ENCODE measurements around the gene CDC20B. TPM values are rescaled to one million over a fixed set of nuclear protein-coding genes. Genes with fewer than 3 reads are reported as not detected.
"Not testable (repeated sequence)": the region's sequence is repeated elsewhere in the genome, so short reads cannot be mapped to it uniquely, and the experiment has no call there.

The CDC20B gene
- total RNA-seq, 1 experiment from 2014 or later = 0.26 TPM

DNA sequence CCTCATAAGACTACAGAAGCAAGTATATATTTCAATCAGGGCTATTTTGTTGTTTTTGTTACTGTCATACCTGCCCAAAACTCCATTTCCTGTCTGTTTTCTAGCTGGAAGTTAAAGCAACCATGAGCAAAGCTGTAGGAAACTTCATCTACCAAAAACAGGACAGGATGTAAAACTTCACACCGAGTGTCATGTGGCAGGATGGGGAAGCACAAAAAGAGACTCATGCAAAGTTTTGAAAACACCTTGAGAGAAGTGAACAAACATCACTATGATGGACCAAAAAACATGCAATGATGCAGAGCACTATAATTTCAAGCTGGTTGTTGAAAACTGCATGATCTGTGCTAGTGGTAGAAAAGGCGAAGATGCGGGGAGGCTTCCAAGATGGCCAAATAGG lies 76.8 kb downstream of the CDC20B start:
- H3K4me1 Mint-ChIP-seq = no peaks in the 10 kb centered on the region
- no peak overlapping the region for H4K5ac ChIP-seq (ENCODE audit: insufficient read length, low read depth, low read length)
- no peak overlapping the region for H3K4me3 Mint-ChIP-seq
- no peaks in the 10 kb centered on the region for H3K4me1 ChIP-seq (ENCODE audit: insufficient read depth, low read length)
- no peak for TF ChIP-seq CTCF (conservative IDR thresholded peaks at IDR 0.05)
- H4K8ac ChIP-seq (replicated peaks; ENCODE audit: insufficient read length, low read depth, low read length) = no peak overlapping the region
- H3K9me3 Mint-ChIP-seq = peaks cover 5 to 8% of the 10 kb centered on the region in 2 experiments; a peak in 4 of 5 replicates
- no peak overlapping the region for H3K14ac ChIP-seq (ENCODE audit: insufficient read depth, low read length)
- no peak for DNase-seq
- peaks cover 6% of the 10 kb centered on the region for H3K27me3 Mint-ChIP-seq (ENCODE audit: low read depth)
- H3K9ac ChIP-seq (ENCODE audit: extremely low read depth, insufficient read length, low read length) = no peak overlapping the region
- H2BK20ac ChIP-seq (ENCODE audit: low read depth, low read length, poor library complexity, severe bottlenecking) = no peak overlapping the region
- H3K27me3 ChIP-seq (ENCODE audit: insufficient read depth, low read length) = no peaks in the 10 kb centered on the region
- H3K18ac ChIP-seq (ENCODE audit: insufficient read length, low read depth, low read length) = no peak overlapping the region
- no peak overlapping the region for H4K91ac ChIP-seq (ENCODE audit: insufficient read length, low read depth, low read length)
- H3K9me3 ChIP-seq (ENCODE audit: control insufficient read depth, low read depth, low read length) = no peaks in the 10 kb centered on the region
- H3K79me1 ChIP-seq (ENCODE audit: insufficient read depth, low read depth, low read length, poor library complexity, severe bottlenecking) = no peaks in the 10 kb centered on the region
- H3K4ac ChIP-seq (ENCODE audit: low read depth, low read length) = no peak overlapping the region
- H3K56ac ChIP-seq (ENCODE audit: insufficient read length, low read depth, low read length) = no peak overlapping the region
- no peak overlapping the region for H3T11ph ChIP-seq (ENCODE audit: low read length)
- H3K27ac ChIP-seq (ENCODE audit: insufficient read length, low read depth, low read length) = no peak overlapping the region
- no peaks in the 10 kb centered on the region for H4K20me1 ChIP-seq (ENCODE audit: control insufficient read depth, insufficient read depth, insufficient read length)
- no peak overlapping the region for H3K27ac Mint-ChIP-seq
- no peak overlapping the region for H2AFZ ChIP-seq (ENCODE audit: low read length)
- H3K23ac ChIP-seq (ENCODE audit: insufficient read length, low read depth, low read length) = no peak overlapping the region
- WGBS (ENCODE audit: extremely low coverage, insufficient read length, low lambda C conversion rate) = no CpG with 5 or more reads among the region's 3 CpGs
- no peaks in the 10 kb centered on the region for H3K23me2 ChIP-seq (ENCODE audit: insufficient read length, low read depth, low read length, poor library complexity, severe bottlenecking)
- H2AK5ac ChIP-seq (ENCODE audit: insufficient read length, low read length) = no peak overlapping the region
- no peak overlapping the region for H2BK15ac ChIP-seq (ENCODE audit: low read depth, low read length)
- H3K4me2 ChIP-seq (ENCODE audit: insufficient read depth, insufficient read length, low read length) = no peak overlapping the region
- no peak overlapping the region for H2BK120ac ChIP-seq (ENCODE audit: low read depth, low read length, poor library complexity, severe bottlenecking)
- no peaks in the 10 kb centered on the region for H3K79me2 ChIP-seq (ENCODE audit: insufficient read depth, low read length)
- peaks cover 0 to under 1% (median 0%) of the 10 kb centered on the region in 3 experiments; a peak in 2 of 7 replicates for H3K36me3 Mint-ChIP-seq (ENCODE audit: insufficient read depth in 1 of 3, low read depth in 3 of 3)
- H2BK5ac ChIP-seq (ENCODE audit: insufficient read length, low read length) = no peak overlapping the region
- no peak overlapping the region for H2BK12ac ChIP-seq (ENCODE audit: insufficient read length, low read depth, low read length)

GRCh38 chr5:55091011-55091410 lies 82.0 kb downstream of the CDC20B start:
- H3K14ac ChIP-seq (ENCODE audit: insufficient read depth, low read length); H3K79me2 ChIP-seq (ENCODE audit: insufficient read depth, low read length); H3K4me3 Mint-ChIP-seq; H3K23ac ChIP-seq (ENCODE audit: insufficient read length, low read depth, low read length); H2BK20ac ChIP-seq (ENCODE audit: low read depth, low read length, poor library complexity, severe bottlenecking); H2AFZ ChIP-seq (ENCODE audit: low read length); H3T11ph ChIP-seq (ENCODE audit: low read length); H4K5ac ChIP-seq (ENCODE audit: insufficient read length, low read depth, low read length); H3K4me1 ChIP-seq (ENCODE audit: insufficient read depth, low read length); H2BK120ac ChIP-seq (ENCODE audit: low read depth, low read length, poor library complexity, severe bottlenecking); H3K18ac ChIP-seq (ENCODE audit: insufficient read length, low read depth, low read length); H3K4ac ChIP-seq (ENCODE audit: low read depth, low read length); H3K27ac ChIP-seq (ENCODE audit: insufficient read length, low read depth, low read length); H2AK5ac ChIP-seq (ENCODE audit: insufficient read length, low read length); H2BK12ac ChIP-seq (ENCODE audit: insufficient read length, low read depth, low read length); H3K4me2 ChIP-seq (ENCODE audit: insufficient read depth, insufficient read length, low read length); H3K23me2 ChIP-seq (ENCODE audit: insufficient read length, low read depth, low read length, poor library complexity, severe bottlenecking); H3K79me1 ChIP-seq (ENCODE audit: insufficient read depth, low read depth, low read length, poor library complexity, severe bottlenecking); H2BK15ac ChIP-seq (ENCODE audit: low read depth, low read length); DNase-seq; H3K27ac Mint-ChIP-seq; H2BK5ac ChIP-seq (ENCODE audit: insufficient read length, low read length); H4K8ac ChIP-seq (replicated peaks; ENCODE audit: insufficient read length, low read depth, low read length); H3K27me3 ChIP-seq (ENCODE audit: insufficient read depth, low read length); H4K20me1 ChIP-seq (ENCODE audit: control insufficient read depth, insufficient read depth, insufficient read length); H3K9ac ChIP-seq (ENCODE audit: extremely low read depth, insufficient read length, low read length); H3K56ac ChIP-seq (ENCODE audit: insufficient read length, low read depth, low read length); H3K9me3 ChIP-seq (ENCODE audit: control insufficient read depth, low read depth, low read length); H4K91ac ChIP-seq (ENCODE audit: insufficient read length, low read depth, low read length): not testable (repeated sequence)
- WGBS (ENCODE audit: extremely low coverage, insufficient read length, low lambda C conversion rate) = no CpG with 5 or more reads among the region's 6 CpGs
- peaks cover 2 to 17% (median 13%) of the 10 kb centered on the region in 3 experiments; a peak in 5 of 7 replicates for H3K36me3 Mint-ChIP-seq (ENCODE audit: insufficient read depth in 1 of 3, low read depth in 3 of 3)
- H3K27me3 Mint-ChIP-seq (ENCODE audit: low read depth) = peaks cover 26% of the 10 kb centered on the region
- H3K4me1 Mint-ChIP-seq = peaks cover 16 to 22% of the 10 kb centered on the region in 2 experiments
- H3K9me3 Mint-ChIP-seq = peaks cover 17 to 29% of the 10 kb centered on the region in 2 experiments
